Hair follicular keratinocyte (primary cell): ENCODE data around the gene ATP5PF. TPM values are rescaled to one million over a fixed set of nuclear protein-coding genes. Genes with fewer than 3 reads are reported as not detected.

ENCODE experiments used
- total RNA-seq: library from RNA; depleted of rRNA; stranded (reverse); fragments of >200 nt; gene quantifications from 2 replicates; pipeline ENCODE4 v1.2.3, GENCODE V29; 2015

ATP5PF gene, protein sequence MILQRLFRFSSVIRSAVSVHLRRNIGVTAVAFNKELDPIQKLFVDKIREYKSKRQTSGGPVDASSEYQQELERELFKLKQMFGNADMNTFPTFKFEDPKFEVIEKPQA
- total RNA-seq, result 53.9 and 72.2 TPM in 2 replicates

DNA sequence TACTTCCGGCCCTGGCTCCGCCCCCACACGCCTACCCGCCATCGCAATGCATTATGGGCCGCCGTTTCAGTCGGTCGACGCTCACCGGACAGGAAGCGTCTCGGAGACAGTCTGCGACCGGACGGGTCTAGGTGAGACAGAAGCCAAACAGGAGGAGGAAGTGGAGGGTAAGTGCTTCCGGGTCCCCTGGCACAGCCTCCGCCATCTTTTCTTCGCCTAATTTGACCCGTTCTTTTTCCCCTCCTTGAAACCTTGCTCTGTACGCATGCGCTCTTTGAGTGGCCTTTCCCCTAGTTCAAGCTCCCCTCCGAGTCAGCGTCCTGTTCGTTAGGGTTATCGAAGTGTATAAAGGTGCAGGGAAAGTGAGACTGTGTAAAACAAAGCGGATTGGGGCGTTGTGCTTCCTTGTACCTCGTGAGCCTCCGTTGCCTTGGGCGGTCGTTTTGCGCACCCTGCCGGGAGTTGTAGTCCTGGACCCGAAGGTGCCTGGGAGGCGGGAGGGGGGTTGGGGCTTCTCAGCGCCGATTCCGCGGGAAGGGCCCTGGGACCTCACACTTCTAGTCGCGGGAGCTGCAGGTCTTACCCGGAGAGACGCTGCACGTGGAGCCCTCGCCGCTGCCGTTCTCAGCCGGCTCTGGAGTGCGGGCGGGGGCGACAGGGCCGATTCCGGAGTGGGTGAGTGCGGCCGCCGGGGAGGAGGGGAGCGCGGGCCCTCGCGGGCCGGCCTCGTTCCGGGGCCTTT is at the start of gene ATP5PF, which contains the start of gene GABPA:
ATP5PF (minus strand) TSS at position 1 of the 742 bp plus-strand sequence. CDS start 5,110 bp downstream, outside the sequence.
GABPA (plus strand) TSS at position 69 of the 742 bp plus-strand sequence. CDS start 6,627 bp downstream, outside the sequence.

Other genes with a start within 250 kb of the ATP5PF start
- gene MRPL39, start 127.4 kb downstream of the ATP5PF start, total RNA-seq, result 62.6 and 70.2 TPM in 2 replicates
- gene JAM2, start 95.6 kb downstream of the ATP5PF start, total RNA-seq, result 0.04 TPM in 1 of 2 replicates, not detected in the other
- 9.1 and 9.7 TPM in 2 replicates for gene GABPA, start 68 bp upstream of the ATP5PF start, total RNA-seq